Choroid plexus epithelial cell (primary cell): ENCODE measurements around the gene SLC4A5.
"Not testable (repeated sequence)": the region's sequence is repeated elsewhere in the genome, so short reads cannot be mapped to it uniquely, and the experiment has no call there.

Experiments used
- DNase-seq: peaks from one replicate; pipeline ENCODE4 v3.0.0-alpha.2; 2010; ENCODE audit warnings: low read depth
- H3K4me3 ChIP-seq: 2 replicates; pipeline ENCODE4 v1.5.1; 2011; ENCODE audit warnings: low read depth, mild to moderate bottlenecking, control low read depth, low read length, moderate library complexity
- CTCF ChIP-seq: conservative IDR thresholded peaks from 2 replicates; pipeline ENCODE4 v1.5.1; 2011; ENCODE audit warnings: low read depth, mild to moderate bottlenecking, control low read depth, inconsistent platforms, low read length, moderate library complexity

SLC4A5 gene

DNA sequence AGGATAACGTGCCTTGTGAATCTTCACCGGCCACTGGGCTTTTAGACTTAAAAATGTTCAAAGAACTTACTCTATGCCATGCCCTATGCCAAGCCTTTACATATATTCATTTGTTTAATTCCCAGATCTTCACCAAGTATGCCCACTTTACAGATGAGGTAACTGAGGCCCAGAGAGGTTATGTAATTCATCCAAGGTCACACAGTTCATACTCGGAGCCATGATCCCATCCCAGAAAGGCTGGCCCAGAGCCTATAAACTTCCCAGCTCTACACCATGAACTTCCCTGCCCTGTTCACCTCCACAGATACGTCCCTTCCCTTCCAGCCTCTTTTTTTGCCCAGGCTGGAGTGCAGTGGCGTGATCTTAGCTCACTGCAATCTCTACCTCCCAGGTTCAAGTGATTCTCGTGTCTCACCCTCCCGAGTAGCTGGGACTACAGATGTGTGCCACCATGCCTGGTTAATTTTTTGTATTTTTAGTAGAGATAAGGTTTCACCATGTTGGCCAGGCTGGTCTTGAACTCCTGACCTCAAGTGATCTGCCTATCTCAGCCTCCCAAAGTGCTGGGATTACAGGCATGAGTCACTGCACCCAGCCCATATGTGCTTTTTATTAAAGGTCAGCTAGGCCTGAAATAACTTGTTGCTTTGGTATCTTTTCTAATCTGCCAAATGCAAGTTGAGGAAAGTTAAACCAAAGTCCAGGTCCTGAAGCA is 100.7 kb downstream of the SLC4A5 start:
- H3K4me3 ChIP-seq: no peak overlapping the region
- no peak for DNase-seq
- TF ChIP-seq CTCF: no peak

GRCh38 chr2:74239346-74239745 is 103.9 kb downstream of the SLC4A5 start:
- H3K4me3 ChIP-seq: no peak overlapping the region
- DNase-seq: no peak
- no peak for TF ChIP-seq CTCF

DNA sequence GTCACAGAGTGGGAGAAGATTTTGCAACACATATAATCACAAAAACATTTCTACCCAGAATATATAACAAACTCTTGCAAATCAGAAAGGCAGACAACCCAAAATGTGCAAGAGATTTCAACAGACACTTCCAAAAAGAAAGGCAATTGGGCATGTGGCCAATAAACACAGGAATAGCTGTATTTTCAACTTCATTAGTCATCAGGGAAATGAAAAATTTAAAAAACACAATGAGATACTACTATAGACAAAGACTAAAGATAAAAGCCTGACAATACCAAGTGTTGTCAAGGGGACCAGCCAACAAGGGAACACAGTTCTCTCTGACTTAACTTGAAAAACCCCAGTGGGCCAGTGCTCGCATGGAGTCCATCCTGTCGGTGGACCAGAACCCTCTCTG is 104.3 kb downstream of the SLC4A5 start:
- DNase-seq: peak; percentile 76
- no peak for TF ChIP-seq CTCF
- H3K4me3 ChIP-seq: no peak overlapping the region

- no peak overlapping the region for H3K4me3 ChIP-seq
- no peak for DNase-seq
- TF ChIP-seq CTCF: no peak
Observed at GRCh38 chr2:74235041-74235440, 108.2 kb downstream of the SLC4A5 start.

DNA sequence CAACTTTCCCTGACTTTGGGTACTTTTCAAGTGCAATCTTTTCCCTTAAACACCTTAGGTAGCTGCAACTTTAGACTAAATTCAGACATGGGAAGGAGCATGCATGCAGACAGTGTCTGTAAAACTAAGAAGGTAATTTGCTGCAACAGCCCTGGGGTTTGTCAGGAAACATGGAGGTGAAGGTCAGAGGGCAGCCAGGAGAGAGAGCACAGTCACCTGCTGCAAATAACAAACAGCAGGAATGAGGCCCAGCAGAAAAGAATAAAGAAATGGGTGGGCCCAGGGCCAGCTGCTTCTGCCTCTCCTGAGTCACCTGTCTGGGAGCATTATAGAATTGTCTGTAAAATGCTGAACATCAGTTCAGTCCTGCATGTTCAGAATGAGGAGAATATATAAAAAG is 109.6 kb downstream of the SLC4A5 start:
- TF ChIP-seq CTCF: no peak
- DNase-seq: no peak
- H3K4me3 ChIP-seq: no peak overlapping the region

GRCh38 chr2:74232426-74232825 is 110.8 kb downstream of the SLC4A5 start:
- no peak for DNase-seq
- H3K4me3 ChIP-seq: no peak overlapping the region
- no peak for TF ChIP-seq CTCF

GRCh38 chr2:74229865-74230264 is 113.4 kb downstream of the SLC4A5 start:
- DNase-seq: not testable (repeated sequence)

More at GRCh38 chr2:74229865-74230264, 113.4 kb downstream of the SLC4A5 start:
- H3K4me3 ChIP-seq: not testable (repeated sequence)
